Esophagus muscularis mucosa (tissue), 4 donors: ENCODE data around the gene TLR8. TPM values are rescaled to one million over a fixed set of nuclear protein-coding genes. Genes with fewer than 3 reads are reported as not detected.
"Not testable (repeated sequence)": the region's sequence is repeated elsewhere in the genome, so short reads cannot be mapped to it uniquely, and the experiment has no call there.

Source experiments
- DNase-seq: peaks from one replicate; pipeline ENCODE4 v3.0.0-alpha.2; 2017; ENCODE audit errors: extremely low spot score
- H3K27ac ChIP-seq, 4 donors: fragments of 200-600 bp; sonication (generic); replicated peaks in 1 of 4; 1 replicate in 3 of 4; 2 replicates in 1 of 4; pipeline ENCODE4 v1.5.1; 2016 to 2019; ENCODE audit warnings: mild to moderate bottlenecking in 1 of 4
- H3K27me3 ChIP-seq, 4 donors: fragments of 200-600 bp; sonication (generic); one replicate each; pipeline versions ENCODE4 v1.5.1 to v1.6.0; 2016 to 2019
- H3K36me3 ChIP-seq, 4 donors: fragments of 200-600 bp; sonication (generic); one replicate each; pipeline ENCODE4 v1.5.1; 2016 to 2019
- H3K4me1 ChIP-seq, 4 donors: fragments of 200-600 bp; sonication (generic); one replicate each; pipeline ENCODE4 v1.5.1; 2016 to 2019
- H3K4me3 ChIP-seq, 4 donors: fragments of 200-600 bp; sonication (generic); 1 replicate in 2 of 4; 2 replicates in 2 of 4; pipeline ENCODE4 v1.5.1; 2016 to 2019; ENCODE audit warnings: mild to moderate bottlenecking in 4 of 4, moderate library complexity in 1 of 4
- H3K9me3 ChIP-seq, 4 donors: fragments of 200-600 bp; sonication (generic); 1 replicate in 3 of 4; 2 replicates in 1 of 4; pipeline ENCODE4 v1.5.1; 2016 to 2019
- EP300 ChIP-seq: sonication (generic); formaldehyde crosslinking; IDR thresholded peaks from one replicate; pipeline ENCODE4 v1.6.1; 2017; ENCODE audit warnings: antibody characterized with exemption
- POLR2A ChIP-seq: fragments of 450-650 bp; IDR thresholded peaks from one replicate; pipeline ENCODE4 v1.6.1; 2017; ENCODE audit warnings: antibody characterized with exemption, moderate library complexity, mild to moderate bottlenecking, low read depth
- POLR2AphosphoS5 ChIP-seq, 2 donors: sonication (generic); formaldehyde crosslinking; IDR thresholded peaks; one replicate each; pipeline ENCODE4 v1.6.1; 2017; ENCODE audit warnings: antibody characterized with exemption in 2 of 2
- WGBS: methylation state at CpG from one replicate; pipeline ENCODE4 v1.1.5; 2018; 5-methylcytosine and 5-hydroxymethylcytosine counted together
- intact Hi-C: fragments of 100-400 bp; cut with DNase I; formaldehyde crosslinking; loops from one replicate; pipeline ENCODE4 v1.15.1; 2023
- total RNA-seq, 4 donors: library from RNA; depleted of rRNA; stranded (reverse); fragments of >200 nt; gene quantifications; one replicate each; pipeline versions ENCODE4 v1.1.0 to v1.2.1, GENCODE V29; 2016
- TF ChIP-seq, protein P1 (sequence below), 3 experiments: fragments of 200-600 bp in 2 of 3; fragments of 450-650 bp in 1 of 3; sonication (generic) in 2 of 3; IDR thresholded peaks; one replicate each; pipeline ENCODE4 v1.5.1; 2017 to 2019; ENCODE audit warnings: antibody characterized with exemption in 3 of 3, mild to moderate bottlenecking in 2 of 3, moderate library complexity in 1 of 3

The TLR8 gene
- total RNA-seq, 4 donors from 2014 or later: 0.34 to 4.3 (median 1.8) TPM

DNA sequence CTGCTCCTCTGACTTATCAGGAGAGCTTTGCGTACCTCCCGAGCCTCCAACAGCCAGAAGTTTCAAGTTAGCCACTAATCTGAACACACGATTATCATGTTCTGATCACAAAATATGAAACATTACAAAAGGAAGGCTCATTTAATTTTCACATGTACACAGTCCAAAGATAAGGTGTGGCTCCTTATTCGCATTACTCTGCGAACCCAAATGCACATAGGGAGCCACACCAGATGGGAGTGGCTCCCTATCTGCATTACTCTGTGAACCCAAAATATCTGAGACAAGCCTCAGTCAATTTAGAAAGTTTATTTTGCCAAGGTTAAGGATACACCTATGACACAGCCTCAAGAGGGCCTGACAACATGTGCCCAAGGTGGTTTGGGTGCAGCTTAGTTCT lies 28.4 kb downstream of the TLR8 start:
- Histone ChIP-seq H3K4me3 (no peak overlapping the region), H3K36me3 (no peaks in the 10 kb centered on the region), H3K9me3 (no peaks in the 10 kb centered on the region), H3K27me3 (no peaks in the 10 kb centered on the region), H3K27ac (no peak overlapping the region), H3K4me1 (no peaks in the 10 kb centered on the region)
- TF ChIP-seq POLR2AphosphoS5 (IDR thresholded peaks at IDR 0.05) (no peak), EP300 (no peak), POLR2A (no peak)
- TF ChIP-seq, protein P1, sequence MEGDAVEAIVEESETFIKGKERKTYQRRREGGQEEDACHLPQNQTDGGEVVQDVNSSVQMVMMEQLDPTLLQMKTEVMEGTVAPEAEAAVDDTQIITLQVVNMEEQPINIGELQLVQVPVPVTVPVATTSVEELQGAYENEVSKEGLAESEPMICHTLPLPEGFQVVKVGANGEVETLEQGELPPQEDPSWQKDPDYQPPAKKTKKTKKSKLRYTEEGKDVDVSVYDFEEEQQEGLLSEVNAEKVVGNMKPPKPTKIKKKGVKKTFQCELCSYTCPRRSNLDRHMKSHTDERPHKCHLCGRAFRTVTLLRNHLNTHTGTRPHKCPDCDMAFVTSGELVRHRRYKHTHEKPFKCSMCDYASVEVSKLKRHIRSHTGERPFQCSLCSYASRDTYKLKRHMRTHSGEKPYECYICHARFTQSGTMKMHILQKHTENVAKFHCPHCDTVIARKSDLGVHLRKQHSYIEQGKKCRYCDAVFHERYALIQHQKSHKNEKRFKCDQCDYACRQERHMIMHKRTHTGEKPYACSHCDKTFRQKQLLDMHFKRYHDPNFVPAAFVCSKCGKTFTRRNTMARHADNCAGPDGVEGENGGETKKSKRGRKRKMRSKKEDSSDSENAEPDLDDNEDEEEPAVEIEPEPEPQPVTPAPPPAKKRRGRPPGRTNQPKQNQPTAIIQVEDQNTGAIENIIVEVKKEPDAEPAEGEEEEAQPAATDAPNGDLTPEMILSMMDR (IDR thresholded peaks at IDR 0.05): no peak
- no peak for DNase-seq
- 90% methylated on average over 5 of the region's 5 CpGs for WGBS
- intact Hi-C loops: no loop called here

DNA sequence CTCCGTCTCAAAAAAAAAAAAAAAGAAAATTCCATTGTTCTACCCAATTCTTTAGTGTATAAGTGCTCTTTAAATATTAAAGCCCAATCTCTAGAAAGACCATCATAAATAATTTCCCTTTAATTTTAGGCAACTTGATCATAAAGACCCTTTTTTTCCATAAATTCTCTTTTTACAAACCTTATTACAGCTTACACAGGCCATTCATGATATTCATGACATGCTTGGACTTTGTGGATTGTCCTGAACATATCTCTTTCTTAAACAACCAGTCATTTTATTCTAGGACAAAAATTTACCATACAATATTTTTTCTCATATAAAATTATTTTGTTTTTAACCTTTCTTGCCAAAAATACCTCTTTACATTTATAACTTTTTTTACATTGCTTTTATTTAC lies 30.5 kb downstream of the TLR8 start:
- Histone ChIP-seq H3K4me3 (no peak overlapping the region), H3K4me1 (no peaks in the 10 kb centered on the region), H3K27me3 (no peaks in the 10 kb centered on the region), H3K36me3 (no peaks in the 10 kb centered on the region), H3K27ac (no peak overlapping the region), H3K9me3 (no peaks in the 10 kb centered on the region)
- TF ChIP-seq, protein P1 (IDR thresholded peaks at IDR 0.05): no peak
- no peak for TF ChIP-seq POLR2AphosphoS5 (IDR thresholded peaks at IDR 0.05)
- no peak for TF ChIP-seq EP300
- no peak for TF ChIP-seq POLR2A
- WGBS: 79% methylated on average over 1 of the region's 1 CpG
- DNase-seq: no peak
- intact Hi-C loops: no loop called here

DNA sequence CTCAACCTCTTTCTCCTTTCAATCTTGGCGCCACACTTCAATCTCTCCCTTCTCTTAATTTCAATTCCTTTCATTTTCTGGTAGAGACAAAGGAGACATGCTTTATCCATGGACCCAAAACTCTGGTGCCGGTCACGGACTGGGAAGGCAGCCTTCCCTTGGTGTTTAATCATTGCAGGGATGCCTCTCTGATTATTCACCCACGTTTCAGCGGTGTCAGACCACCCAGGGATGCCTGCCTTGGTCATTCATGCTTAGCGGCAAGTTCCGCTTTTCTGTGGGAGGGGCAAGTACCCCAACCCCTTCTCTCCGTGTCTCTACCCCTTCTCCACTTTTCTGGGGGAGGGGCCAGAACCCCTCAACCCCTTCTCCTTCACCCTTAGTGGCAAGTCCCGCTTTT lies 34.1 kb downstream of the TLR8 start:
- not testable (repeated sequence) for H3K4me1 ChIP-seq, H3K27ac ChIP-seq, H3K4me3 ChIP-seq, H3K36me3 ChIP-seq, DNase-seq, H3K9me3 ChIP-seq, H3K27me3 ChIP-seq
- 82% methylated on average over 9 of the region's 9 CpGs for WGBS
- intact Hi-C loops: loop anchor here (10.0 kb wide), 1 partner anchor 704 kb away; no protein-coding TSS in a partner anchor

DNA sequence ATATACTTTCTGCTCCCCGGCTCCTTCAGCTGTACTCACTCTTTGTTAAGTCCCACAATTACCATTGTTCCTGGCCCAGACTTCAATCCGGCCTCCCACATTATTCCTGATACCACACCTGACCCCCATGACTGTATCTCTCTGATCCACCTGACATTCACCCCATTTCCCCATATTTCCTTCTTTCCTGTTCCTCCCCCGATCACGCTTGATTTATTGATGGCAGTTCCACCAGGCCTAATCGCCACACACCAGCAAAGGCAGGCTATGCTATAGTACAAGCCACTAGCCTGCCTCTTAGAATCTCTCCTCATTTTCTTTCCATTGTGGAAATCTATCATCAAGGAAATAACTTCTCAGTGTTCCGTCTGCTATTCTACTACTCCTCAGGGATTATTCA lies 37.2 kb downstream of the TLR8 start:
- H3K9me3 ChIP-seq, H3K27ac ChIP-seq, H3K4me3 ChIP-seq, H3K36me3 ChIP-seq, H3K27me3 ChIP-seq, DNase-seq: not testable (repeated sequence)
- peaks cover 2 to 12% (median 6%) of the 10 kb centered on the region in 4 donors for H3K4me1 ChIP-seq
- intact Hi-C loops: loop anchor here (10.0 kb wide), 1 partner anchor 701 kb away; no protein-coding TSS in a partner anchor
- WGBS: 96% methylated on average over 6 of the region's 6 CpGs

DNA sequence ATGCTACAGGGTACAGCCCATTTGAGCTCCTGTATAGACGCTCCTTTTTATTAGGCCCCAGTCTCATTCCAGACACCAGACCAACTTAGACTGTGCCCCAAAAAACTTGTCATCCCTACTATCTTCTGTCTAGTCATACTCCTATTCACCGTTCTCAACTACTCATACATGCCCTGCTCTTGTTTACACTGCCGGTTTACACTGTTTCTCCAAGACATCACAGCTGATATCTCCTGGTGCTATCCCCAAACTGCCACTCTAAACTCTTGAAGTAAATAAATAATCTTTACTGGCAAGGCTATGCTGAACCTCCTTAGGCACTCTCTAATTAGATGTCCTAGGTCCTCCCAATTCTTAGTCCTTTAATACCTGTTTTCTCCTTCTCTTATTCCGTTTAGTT lies 38.0 kb downstream of the TLR8 start:
- peaks cover 5 to 18% (median 8%) of the 10 kb centered on the region in 4 donors for H3K4me1 ChIP-seq
- not testable (repeated sequence) for H3K9me3 ChIP-seq, H3K4me3 ChIP-seq, H3K27me3 ChIP-seq, H3K36me3 ChIP-seq, DNase-seq, H3K27ac ChIP-seq
- WGBS: 93% methylated on average over 4 of the region's 4 CpGs
- intact Hi-C loops: loop anchor here (10.0 kb wide), 1 partner anchor 700 kb away; no protein-coding TSS in a partner anchor

DNA sequence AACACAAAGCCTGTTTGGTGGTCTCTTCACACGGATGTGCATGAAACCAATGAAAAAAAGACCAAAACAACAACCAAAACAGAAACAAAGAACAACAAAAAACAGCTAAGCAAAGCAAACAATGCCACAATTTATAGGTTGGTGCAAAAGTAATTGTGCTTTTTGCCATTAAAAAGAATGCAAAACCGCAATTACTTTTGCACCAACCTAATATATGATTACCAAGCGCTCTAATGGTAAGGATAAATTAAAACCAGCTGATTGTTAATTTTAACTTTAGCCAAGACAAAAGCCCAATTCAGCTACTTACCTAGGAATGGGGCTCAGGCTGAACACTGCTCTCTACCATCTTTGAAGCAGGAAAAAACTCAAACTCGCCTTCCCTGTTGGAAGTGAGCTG lies 39.1 kb downstream of the TLR8 start:
- TF ChIP-seq, protein P1 (IDR thresholded peaks at IDR 0.05): no peak
- TF ChIP-seq POLR2AphosphoS5 (IDR thresholded peaks at IDR 0.05): no peak
- TF ChIP-seq EP300: no peak
- TF ChIP-seq POLR2A: no peak
- Histone ChIP-seq H3K4me1 (peaks cover 10 to 27% (median 14%) of the 10 kb centered on the region in 4 donors), H3K9me3 (no peaks in the 10 kb centered on the region), H3K36me3 (no peaks in the 10 kb centered on the region), H3K27me3 (no peaks in the 10 kb centered on the region), H3K27ac (no peak overlapping the region), H3K4me3 (no peak overlapping the region)
- intact Hi-C loops: loop anchor here (10.0 kb wide), 1 partner anchor 699 kb away; no protein-coding TSS in a partner anchor
- no peak for DNase-seq
- 81% methylated on average over 4 of the region's 4 CpGs for WGBS
